Thyroid gland (tissue), 4 donors: ENCODE measurements around the gene ATP6V0E2. TPM values are rescaled to one million over a fixed set of nuclear protein-coding genes. Genes with fewer than 3 reads are reported as not detected.
"Not testable (repeated sequence)": the region's sequence is repeated elsewhere in the genome, so short reads cannot be mapped to it uniquely, and the experiment has no call there.

ENCODE experiments used
- DNase-seq, 2 donors: peaks; one replicate each; pipeline ENCODE4 v3.0.0-alpha.2; 2019
- H3K27ac ChIP-seq, 3 donors: fragments of 200-600 bp; sonication (generic); 1 replicate in 2 of 3; 2 replicates in 1 of 3; pipeline ENCODE4 v1.5.1; 2016 to 2019; ENCODE audit warnings: mild to moderate bottlenecking in 1 of 3, moderate library complexity in 1 of 3
- H3K27me3 ChIP-seq: fragments of 200-600 bp; sonication (generic); one replicate; pipeline ENCODE4 v1.5.1; 2019
- H3K36me3 ChIP-seq, 2 donors: fragments of 200-600 bp; sonication (generic); one replicate each; pipeline ENCODE4 v1.5.1; 2016 to 2019
- H3K4me1 ChIP-seq, 2 donors: fragments of 200-600 bp; sonication (generic); one replicate each; pipeline ENCODE4 v1.5.1; 2017 to 2019
- H3K4me3 ChIP-seq, 3 donors: fragments of 200-600 bp; sonication (generic); replicated peaks in 1 of 3; 1 replicate in 2 of 3; 2 replicates in 1 of 3; pipeline ENCODE4 v1.5.1; 2016; ENCODE audit warnings: mild to moderate bottlenecking in 1 of 3
- H3K9me3 ChIP-seq: fragments of 200-600 bp; sonication (generic); one replicate; pipeline ENCODE4 v1.5.1; 2017
- WGBS, 2 donors: methylation state at CpG; one replicate each; pipeline ENCODE4 v1.1.5; 2017; 5-methylcytosine and 5-hydroxymethylcytosine counted together
- intact Hi-C: fragments of 100-400 bp; cut with DNase I; formaldehyde crosslinking; loops from one replicate; pipeline ENCODE4 v1.15.1; 2023
- small RNA-seq: library from RNA; depleted of rRNA; stranded (forward); fragments of <200 nt; gene quantifications from one replicate; pipeline ENCODE3, GENCODE V24; 2016
- total RNA-seq, 4 donors: library from RNA; depleted of rRNA; stranded (reverse); fragments of >200 nt; gene quantifications; one replicate each; pipeline ENCODE4 v1.2.3, GENCODE V29; 2016

ATP6V0E2 gene
- total RNA-seq, 4 donors from 2014 or later = 43.1 to 113 (median 78.9) TPM

DNA sequence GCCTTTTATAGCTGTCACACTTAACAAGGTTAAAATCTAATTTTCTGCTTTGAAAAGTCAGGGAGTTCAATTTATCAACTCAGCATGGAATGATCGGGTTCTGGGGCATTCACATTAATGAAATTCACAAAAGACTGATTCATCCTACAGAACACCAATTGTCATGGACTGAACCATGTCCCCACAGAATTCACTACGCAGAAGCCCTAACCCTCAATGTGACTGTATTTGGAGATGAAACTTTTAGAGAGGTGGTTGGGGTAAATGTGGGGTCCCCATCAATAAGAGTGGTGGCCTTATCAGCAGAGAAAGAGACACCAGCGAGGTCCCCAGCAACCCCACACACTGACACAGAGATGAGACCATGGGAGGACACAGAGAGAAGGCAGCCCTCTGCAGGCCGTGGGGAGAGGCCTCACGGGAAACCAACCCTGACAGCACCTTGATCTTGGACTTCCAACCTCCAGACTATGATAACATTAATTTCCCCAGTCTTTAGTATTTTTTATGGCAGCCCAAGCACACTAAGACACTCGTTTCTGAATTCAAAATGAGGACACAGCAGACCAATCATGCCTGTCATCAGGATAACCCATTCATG is 34.1 kb downstream of the ATP6V0E2 start:
- H3K4me3 ChIP-seq, H3K36me3 ChIP-seq, H3K4me1 ChIP-seq, intact Hi-C loops, H3K27me3 ChIP-seq, DNase-seq, H3K9me3 ChIP-seq, H3K27ac ChIP-seq: not testable (repeated sequence)
- 69 to 77% methylated on average over 4 to 5 of the region's 6 CpGs for WGBS, 2 donors

DNA sequence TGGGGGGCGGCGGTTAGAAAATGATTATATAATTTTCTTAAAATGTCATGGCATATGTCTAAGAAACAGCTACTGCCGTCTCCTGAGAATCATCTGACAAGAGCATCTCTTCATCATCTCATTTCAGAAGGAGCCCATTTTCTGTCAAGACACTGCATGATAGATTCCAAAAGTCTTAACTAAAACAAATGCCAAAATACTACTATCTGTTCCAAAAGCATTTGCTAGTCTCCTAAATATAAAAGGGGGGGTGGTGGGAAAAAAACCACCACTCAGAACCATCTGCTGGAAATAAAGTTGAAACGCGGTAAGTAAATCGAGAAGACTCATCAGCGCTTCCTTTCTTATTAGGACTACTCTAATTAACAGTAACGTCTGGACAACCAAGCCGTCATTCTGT is 36.5 kb downstream of the ATP6V0E2 start:
- H3K4me1 ChIP-seq, H3K27me3 ChIP-seq, H3K36me3 ChIP-seq, H3K9me3 ChIP-seq, DNase-seq, H3K4me3 ChIP-seq, H3K27ac ChIP-seq, intact Hi-C loops: not testable (repeated sequence)
- 73 to 88% methylated on average over 7 of the region's 9 CpGs for WGBS, 2 donors

- H3K9me3 ChIP-seq, H3K4me3 ChIP-seq, H3K36me3 ChIP-seq, DNase-seq, H3K4me1 ChIP-seq, H3K27me3 ChIP-seq, intact Hi-C loops, H3K27ac ChIP-seq: not testable (repeated sequence)
- 83 to 100% methylated on average over 1 of the region's 4 CpGs for WGBS, 2 donors
Measured at GRCh38 chr7:149912126-149912525, 38.4 kb downstream of the ATP6V0E2 start.

GRCh38 chr7:149926414-149926813 is 52.6 kb downstream of the ATP6V0E2 start:
- H3K4me3 ChIP-seq, H3K27me3 ChIP-seq, H3K9me3 ChIP-seq, H3K27ac ChIP-seq, intact Hi-C loops, H3K36me3 ChIP-seq, DNase-seq, H3K4me1 ChIP-seq: not testable (repeated sequence)
- WGBS, 2 donors = 51 to 57% methylated on average over 6 to 7 of the region's 7 CpGs

Small RNA genes within 50 kb of the gene (small RNA-seq; reads per million reads assigned to genes)
- not detected for gene AC093458.1

Other genes starting within 250 kb of the ATP6V0E2 start
- 10 to 100 TPM; 11.8 to 18.8 (median 15.5) TPM for gene ZNF467, start 100.4 kb upstream of the ATP6V0E2 start, total RNA-seq
- gene ZNF862, start 35.6 kb upstream of the ATP6V0E2 start, total RNA-seq = 10 to 100 TPM; 23.6 to 53.7 (median 39.3) TPM